ENCODE measurements around the gene SDE2.
"Not testable (repeated sequence)": the region's sequence is repeated elsewhere in the genome, so short reads cannot be mapped to it uniquely, and the experiment has no call there.

The SDE2 gene

GRCh38 chr1:225974454-225974853 is 24.7 kb downstream of the SDE2 start:
- DNase-seq, result no peak

GRCh38 chr1:225973158-225973557 is 26.0 kb downstream of the SDE2 start:
- no peak for DNase-seq

GRCh38 chr1:225972344-225973152 is 26.6 kb downstream of the SDE2 start:
- no peak for DNase-seq

GRCh38 chr1:225970592-225971157 is 28.5 kb downstream of the SDE2 start:
- not testable (repeated sequence) for DNase-seq

- DNase-seq, result not testable (repeated sequence)
Observed at GRCh38 chr1:225969751-225970150, 29.4 kb downstream of the SDE2 start.

GRCh38 chr1:225965231-225965630 is 33.9 kb downstream of the SDE2 start:
- DNase-seq, result no peak

- no peak for DNase-seq
Observed at GRCh38 chr1:225963735-225964530, 35.2 kb downstream of the SDE2 start.

- peak; percentile 65 for DNase-seq
Observed at GRCh38 chr1:225962440-225962975, 36.6 kb downstream of the SDE2 start.

GRCh38 chr1:225961659-225962439 is 37.3 kb downstream of the SDE2 start:
- no peak for DNase-seq

- DNase-seq, result no peak
Observed at GRCh38 chr1:225958041-225958440, 41.1 kb downstream of the SDE2 start.

GRCh38 chr1:225954753-225955152 is 44.4 kb downstream of the SDE2 start:
- no peak for DNase-seq

GRCh38 chr1:225953315-225953714 is 45.8 kb downstream of the SDE2 start:
- no peak for DNase-seq

GRCh38 chr1:225950905-225951497 is 48.1 kb downstream of the SDE2 start:
- no peak for DNase-seq

GRCh38 chr1:225949041-225949440 is 50.1 kb downstream of the SDE2 start:
- DNase-seq, result no peak

GRCh38 chr1:225946803-225947202 is 52.3 kb downstream of the SDE2 start:
- no peak for DNase-seq

- DNase-seq, result no peak
Observed at GRCh38 chr1:225946082-225946620, 53.0 kb downstream of the SDE2 start.

GRCh38 chr1:225945564-225945963 is 53.6 kb downstream of the SDE2 start:
- no peak for DNase-seq

- DNase-seq, result peak; percentile 84
Observed at GRCh38 chr1:225944951-225945350, 54.2 kb downstream of the SDE2 start.

GRCh38 chr1:225944387-225944786 is 54.8 kb downstream of the SDE2 start:
- DNase-seq, result no peak

- DNase-seq, result no peak
Observed at GRCh38 chr1:225943582-225943981, 55.6 kb downstream of the SDE2 start.

GRCh38 chr1:225942574-225942973 is 56.6 kb downstream of the SDE2 start:
- DNase-seq, result peak; percentile 94

GRCh38 chr1:225941942-225942222 is 57.3 kb downstream of the SDE2 start:
- no peak for DNase-seq
